Gastrocnemius medialis (tissue), 4 donors: Measurements from ENCODE around the gene ABHD17C.

Source experiments
- CTCF ChIP-seq, 5 experiments: fragments of 450-650 bp in 3 of 5; fragments of 200-600 bp in 2 of 5; sonication (generic) in 2 of 5; IDR thresholded peaks in 4 of 5; conservative IDR thresholded peaks in 1 of 5; 1 replicate in 4 of 5; 2 replicates in 1 of 5; pipeline ENCODE4 v1.5.1; 2016 to 2019; ENCODE audit warnings: antibody characterized with exemption in 5 of 5, mild to moderate bottlenecking in 3 of 5, moderate library complexity in 3 of 5
- POLR2A ChIP-seq, 2 donors: fragments of 450-650 bp; IDR thresholded peaks; one replicate each; pipeline ENCODE4 v1.6.1; 2017; ENCODE audit warnings: antibody characterized with exemption in 2 of 2, mild to moderate bottlenecking in 2 of 2, moderate library complexity in 2 of 2

GRCh38 chr15:80745888-80746287, 50.8 kb downstream of the ABHD17C start:
- TF ChIP-seq CTCF (IDR thresholded peaks at IDR 0.05 in 4 of 5, conservative IDR thresholded peaks at IDR 0.05 in 1 of 5), result no peak
- no peak for TF ChIP-seq POLR2A (IDR thresholded peaks at IDR 0.05)
